ENCODE measurements around the gene OOSP3. TPM values are rescaled to one million over a fixed set of nuclear protein-coding genes. Genes with fewer than 3 reads are reported as not detected.
"Not testable (repeated sequence)": the region's sequence is repeated elsewhere in the genome, so short reads cannot be mapped to it uniquely, and the experiment has no call there.

The OOSP3 gene
- total RNA-seq, 1 donor from 2014 or later = not detected

DNA sequence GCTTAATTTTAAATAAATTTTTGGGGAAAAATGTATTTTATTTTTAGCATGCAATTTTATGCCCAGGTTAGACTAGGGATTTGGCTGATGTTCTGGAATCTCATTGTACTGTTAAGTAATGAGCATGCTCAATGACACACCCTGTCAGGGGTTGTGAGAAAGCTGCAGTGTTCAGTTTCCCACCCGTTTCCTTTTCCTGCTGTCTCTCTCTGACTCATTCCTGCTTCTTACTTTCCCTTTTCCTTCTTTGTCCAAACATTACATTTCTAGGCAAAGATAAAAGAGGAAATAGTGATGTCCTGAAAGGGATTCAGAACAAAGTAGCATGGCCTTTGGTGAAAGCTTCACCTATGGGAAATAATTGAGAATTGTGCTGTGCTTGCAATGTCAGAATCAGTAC, 22.7 kb downstream of the OOSP3 start:
- Histone ChIP-seq H3K9me3 (no peaks in the 10 kb centered on the region), H3K36me3 (no peaks in the 10 kb centered on the region), H3K4me1 (no peaks in the 10 kb centered on the region), H3K27ac (no peak overlapping the region), H3K27me3 (ENCODE audit: low read depth) (no peaks in the 10 kb centered on the region), H3K4me3 (no peak overlapping the region)
- intact Hi-C loops (cut with DNase I) = no loop called here
- DNase-seq = no peak
- ATAC-seq = no peak
- no peak for TF ChIP-seq CTCF (IDR thresholded peaks at IDR 0.05)

DNA sequence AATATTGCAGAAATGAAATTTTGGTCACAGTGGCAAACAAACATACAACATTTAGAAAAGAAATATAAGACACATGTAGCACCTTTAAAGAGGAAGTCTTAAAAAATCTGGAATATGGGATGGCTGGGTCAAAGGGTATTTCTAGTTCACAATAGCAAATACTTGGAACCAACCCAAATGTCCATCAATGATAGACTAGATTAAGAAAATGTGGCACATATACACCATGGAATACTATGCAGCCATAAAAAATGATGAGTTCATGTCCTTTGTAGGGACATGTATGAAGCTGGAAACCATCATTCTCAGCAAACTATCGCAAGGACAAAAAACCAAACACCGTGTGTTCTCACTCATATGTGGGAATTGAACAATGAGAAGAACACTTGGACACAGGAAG, 25.0 kb downstream of the OOSP3 start:
- DNase-seq; H3K27ac ChIP-seq; intact Hi-C loops (cut with DNase I); H3K36me3 ChIP-seq; H3K4me1 ChIP-seq; H3K9me3 ChIP-seq; H3K27me3 ChIP-seq (ENCODE audit: low read depth); ATAC-seq; H3K4me3 ChIP-seq: not testable (repeated sequence)

DNA sequence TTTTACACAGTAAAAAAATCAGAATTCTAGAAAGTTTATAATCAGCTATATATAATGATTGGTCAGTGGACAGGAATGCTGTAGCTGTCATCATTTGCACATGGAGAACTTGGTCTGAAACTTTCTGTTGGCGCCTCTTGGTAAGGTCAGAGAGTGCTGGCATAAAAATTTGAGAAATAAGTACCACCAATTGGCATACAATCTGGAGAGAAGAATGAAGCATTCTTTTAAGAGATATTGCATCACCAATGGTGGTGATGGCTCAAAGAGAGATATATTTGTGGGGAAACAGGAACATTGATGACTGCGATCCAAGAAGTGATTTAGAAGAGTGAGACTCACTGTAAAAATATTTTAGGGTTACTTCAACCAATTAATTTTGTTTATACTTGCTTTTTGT, 39.9 kb downstream of the OOSP3 start:
- H3K4me3 ChIP-seq = no peak overlapping the region
- DNase-seq (no peak), ATAC-seq (no peak)
- H3K27me3 ChIP-seq (ENCODE audit: low read depth) = no peaks in the 10 kb centered on the region
- TF ChIP-seq CTCF (IDR thresholded peaks at IDR 0.05) = no peak
- peaks cover 17% of the 10 kb centered on the region for H3K9me3 ChIP-seq
- H3K27ac ChIP-seq = no peak overlapping the region
- intact Hi-C loops (cut with DNase I) = no loop called here
- H3K36me3 ChIP-seq = no peaks in the 10 kb centered on the region
- no peaks in the 10 kb centered on the region for H3K4me1 ChIP-seq

DNA sequence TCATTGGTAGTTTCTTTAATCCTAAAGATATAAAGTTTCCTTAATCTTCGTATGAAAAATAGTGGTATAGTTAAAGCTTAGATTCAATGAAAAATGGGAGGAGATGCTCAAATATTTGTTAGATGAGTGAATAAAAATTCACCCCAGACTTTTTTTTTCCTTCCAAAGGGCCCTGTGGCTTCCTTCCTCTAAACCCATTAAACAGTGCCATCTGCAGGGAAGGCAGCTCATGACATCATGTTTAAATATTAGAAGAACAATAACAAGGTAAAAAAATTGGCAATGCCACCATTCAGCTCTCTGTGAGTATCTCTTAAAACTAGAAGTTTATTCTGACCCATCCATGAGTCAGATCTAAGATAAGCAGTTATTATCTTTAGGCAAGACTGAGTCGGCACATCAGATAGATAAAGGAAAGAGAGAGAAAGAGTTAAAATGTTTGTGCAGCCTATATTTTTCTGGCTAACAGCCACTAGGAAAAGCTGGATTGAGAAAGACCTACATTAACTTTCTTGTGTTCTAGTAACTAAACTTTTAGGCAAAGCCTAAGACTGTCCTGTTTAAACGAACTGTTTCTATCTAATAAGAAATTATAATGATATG, 40.5 kb downstream of the OOSP3 start:
- TF ChIP-seq CTCF (IDR thresholded peaks at IDR 0.05) = peak; percentile 35

GRCh38 chr11:59923813-59924212, 45.2 kb downstream of the OOSP3 start:
- Histone ChIP-seq H3K27ac (no peak overlapping the region), H3K4me3 (no peak overlapping the region), H3K27me3 (ENCODE audit: low read depth) (no peaks in the 10 kb centered on the region), H3K4me1 (no peaks in the 10 kb centered on the region), H3K9me3 (peaks cover 38% of the 10 kb centered on the region), H3K36me3 (no peaks in the 10 kb centered on the region)
- no peak for TF ChIP-seq CTCF (IDR thresholded peaks at IDR 0.05)
- no peak for DNase-seq
- no peak for ATAC-seq
- intact Hi-C loops (cut with DNase I) = no loop called here

More for the DNA sequence above, 40.5 kb downstream of the OOSP3 start:
- DNase-seq (no peak), ATAC-seq (no peak)
- Histone ChIP-seq H3K36me3 (no peaks in the 10 kb centered on the region), H3K27me3 (ENCODE audit: low read depth) (no peaks in the 10 kb centered on the region), H3K27ac (no peak overlapping the region), H3K4me3 (no peak overlapping the region), H3K4me1 (no peaks in the 10 kb centered on the region), H3K9me3 (peaks cover 23% of the 10 kb centered on the region)
- intact Hi-C loops (cut with DNase I) = no loop called here

GRCh38 chr11:59931688-59932087, 53.1 kb downstream of the OOSP3 start:
- no peaks in the 10 kb centered on the region for H3K36me3 ChIP-seq
- no peak overlapping the region for H3K27ac ChIP-seq
- H3K4me3 ChIP-seq = no peak overlapping the region
- no peak for DNase-seq
- intact Hi-C loops (cut with DNase I) = no loop called here
- H3K4me1 ChIP-seq = no peaks in the 10 kb centered on the region
- ATAC-seq = no peak
- TF ChIP-seq CTCF (IDR thresholded peaks at IDR 0.05) = no peak
- no peaks in the 10 kb centered on the region for H3K9me3 ChIP-seq
- no peaks in the 10 kb centered on the region for H3K27me3 ChIP-seq (ENCODE audit: low read depth)

Measured in lower lobe of right lung (tissue), 2 donors.